ENCODE results near the gene C1QTNF12.

The C1QTNF12 gene

GRCh38 chr1:1279028-1279427, 32.5 kb upstream of the C1QTNF12 start:
- TF ChIP-seq EZH2phosphoT487 (conservative IDR thresholded peaks at IDR 0.05; ENCODE audit: low read length) (no peak), CTCF (IDR thresholded peaks at IDR 0.05; ENCODE audit: insufficient read depth, low read length, poor library complexity, severe bottlenecking) (no peak)
- no peak overlapping the region for H3K9ac ChIP-seq (ENCODE audit: low read length)
- no peaks in the 10 kb centered on the region for H3K9me3 ChIP-seq (ENCODE audit: insufficient read depth, low read length)
- no peaks in the 10 kb centered on the region for H3K27me3 ChIP-seq (ENCODE audit: low read length)
- no peaks in the 10 kb centered on the region for H3K79me2 ChIP-seq (ENCODE audit: insufficient read depth, low read length)
- H3K9me2 ChIP-seq (replicated peaks; ENCODE audit: insufficient read depth, low read length) = no peaks in the 10 kb centered on the region
- no peak overlapping the region for H3K27ac ChIP-seq (ENCODE audit: low read depth, low read length)
- H4K20me1 ChIP-seq (ENCODE audit: low read depth, low read length) = no peaks in the 10 kb centered on the region
- no peak overlapping the region for H3K4me3 ChIP-seq (ENCODE audit: insufficient read depth, low read length, poor library complexity, severe bottlenecking)
- no peak overlapping the region for H2AFZ ChIP-seq (ENCODE audit: low read depth, low read length, severe bottlenecking)
- H3F3A ChIP-seq (ENCODE audit: insufficient read depth) = no peaks in the 10 kb centered on the region
- H3K36me3 ChIP-seq (ENCODE audit: low read length) = no peaks in the 10 kb centered on the region
- no peak overlapping the region for H3K4me2 ChIP-seq (ENCODE audit: low read depth, low read length, poor library complexity, severe bottlenecking)

- no peak overlapping the region for H3K9ac ChIP-seq (ENCODE audit: low read length)
- no peaks in the 10 kb centered on the region for H3K36me3 ChIP-seq (ENCODE audit: low read length)
- H3K27ac ChIP-seq (ENCODE audit: low read depth, low read length) = no peak overlapping the region
- no peaks in the 10 kb centered on the region for H3K27me3 ChIP-seq (ENCODE audit: low read length)
- no peak overlapping the region for H3K4me3 ChIP-seq (ENCODE audit: insufficient read depth, low read length, poor library complexity, severe bottlenecking)
- no peak overlapping the region for H2AFZ ChIP-seq (ENCODE audit: low read depth, low read length, severe bottlenecking)
- H4K20me1 ChIP-seq (ENCODE audit: low read depth, low read length) = no peaks in the 10 kb centered on the region
- no peak for TF ChIP-seq CTCF (IDR thresholded peaks at IDR 0.05; ENCODE audit: insufficient read depth, low read length, poor library complexity, severe bottlenecking)
- no peak for TF ChIP-seq EZH2phosphoT487 (conservative IDR thresholded peaks at IDR 0.05; ENCODE audit: low read length)
- no peaks in the 10 kb centered on the region for H3F3A ChIP-seq (ENCODE audit: insufficient read depth)
- H3K9me3 ChIP-seq (ENCODE audit: insufficient read depth, low read length) = no peaks in the 10 kb centered on the region
- no peaks in the 10 kb centered on the region for H3K9me2 ChIP-seq (replicated peaks; ENCODE audit: insufficient read depth, low read length)
- H3K79me2 ChIP-seq (ENCODE audit: insufficient read depth, low read length) = no peaks in the 10 kb centered on the region
- no peak overlapping the region for H3K4me2 ChIP-seq (ENCODE audit: low read depth, low read length, poor library complexity, severe bottlenecking)
Measured at GRCh38 chr1:1278620-1279019, 32.1 kb upstream of the C1QTNF12 start.

GRCh38 chr1:1275836-1276235, 29.3 kb upstream of the C1QTNF12 start:
- H3K27me3 ChIP-seq (ENCODE audit: low read length) = no peaks in the 10 kb centered on the region

GRCh38 chr1:1274931-1275431, 28.5 kb upstream of the C1QTNF12 start:
- Histone ChIP-seq H3K9ac (ENCODE audit: low read length) (no peak overlapping the region), H3K79me2 (ENCODE audit: insufficient read depth, low read length) (peaks cover 33% of the 10 kb centered on the region), H2AFZ (ENCODE audit: low read depth, low read length, severe bottlenecking) (no peak overlapping the region), H4K20me1 (ENCODE audit: low read depth, low read length) (peaks cover 4% of the 10 kb centered on the region; the same call in 1 of the 2 replicates), H3K4me2 (ENCODE audit: low read depth, low read length, poor library complexity, severe bottlenecking) (peak overlapping the region; percentile 81), H3K27me3 (ENCODE audit: low read length) (no peaks in the 10 kb centered on the region), H3K9me3 (ENCODE audit: insufficient read depth, low read length) (no peaks in the 10 kb centered on the region), H3F3A (ENCODE audit: insufficient read depth) (no peaks in the 10 kb centered on the region), H3K27ac (ENCODE audit: low read depth, low read length) (no peak overlapping the region), H3K36me3 (ENCODE audit: low read length) (no peaks in the 10 kb centered on the region), H3K9me2 (replicated peaks; ENCODE audit: insufficient read depth, low read length) (no peaks in the 10 kb centered on the region), H3K4me3 (ENCODE audit: insufficient read depth, low read length, poor library complexity, severe bottlenecking) (no peak overlapping the region)
- no peak for TF ChIP-seq EZH2phosphoT487 (conservative IDR thresholded peaks at IDR 0.05; ENCODE audit: low read length)
- TF ChIP-seq CTCF (IDR thresholded peaks at IDR 0.05; ENCODE audit: insufficient read depth, low read length, poor library complexity, severe bottlenecking) = no peak

More at GRCh38 chr1:1275836-1276235, 29.3 kb upstream of the C1QTNF12 start:
- Histone ChIP-seq H3K79me2 (ENCODE audit: insufficient read depth, low read length) (peaks cover 25% of the 10 kb centered on the region), H3K9me3 (ENCODE audit: insufficient read depth, low read length) (no peaks in the 10 kb centered on the region), H3K4me2 (ENCODE audit: low read depth, low read length, poor library complexity, severe bottlenecking) (no peak overlapping the region), H3K36me3 (ENCODE audit: low read length) (no peaks in the 10 kb centered on the region), H3K4me3 (ENCODE audit: insufficient read depth, low read length, poor library complexity, severe bottlenecking) (no peak overlapping the region), H3K27ac (ENCODE audit: low read depth, low read length) (no peak overlapping the region), H3K9ac (ENCODE audit: low read length) (no peak overlapping the region), H3K9me2 (replicated peaks; ENCODE audit: insufficient read depth, low read length) (no peaks in the 10 kb centered on the region), H4K20me1 (ENCODE audit: low read depth, low read length) (peaks cover 4% of the 10 kb centered on the region; the same call in 1 of the 2 replicates), H3F3A (ENCODE audit: insufficient read depth) (no peaks in the 10 kb centered on the region), H2AFZ (ENCODE audit: low read depth, low read length, severe bottlenecking) (no peak overlapping the region)
- TF ChIP-seq EZH2phosphoT487 (conservative IDR thresholded peaks at IDR 0.05; ENCODE audit: low read length) = no peak
